ENCODE measurements around the gene MTA3.

- TF ChIP-seq POLR2A (IDR thresholded peaks at IDR 0.05) (no peak), CTCF (IDR thresholded peaks at IDR 0.05) (no peak)
Measured at GRCh38 chr2:42602218-42602875, 33.9 kb downstream of the MTA3 start.
